H1 (cell line): ENCODE data around the gene TCAP. TPM values are rescaled to one million over a fixed set of nuclear protein-coding genes. Genes with fewer than 3 reads are reported as not detected.

Experiments used
- CTCF ChIA-PET: fragments of 300-600 bp; sonication (Branson Sonifier 250); formaldehyde crosslinking; loops from one replicate; lab custom pipeline; 2021; ENCODE audit not compliant: partially characterized antibody; lab: Charles Lee
- POLR2A ChIA-PET: fragments of 300-600 bp; sonication (Branson Sonifier 250); formaldehyde crosslinking; loops from one replicate; lab custom pipeline; 2021; ENCODE audit warnings: inconsistent platforms; ENCODE audit not compliant: partially characterized antibody; lab: Charles Lee
- DNase-seq, 2 experiments: peaks; one replicate each; pipeline versions ENCODE4 v3.0.0 to v3.0.0-alpha.2; 2010 to 2022; ENCODE audit warnings: low spot score in 2 of 2, low read depth in 1 of 2, mixed read lengths in 1 of 2
- FAIRE-seq: peaks from 2 replicates; lab custom pipeline; 2011; peaks lifted over from hg19 to GRCh38; lab: Jason Lieb, UNC
- H2AFZ ChIP-seq: 2 replicates; pipeline ENCODE4 v1.8.1; 2012; ENCODE audit warnings: low read length, inconsistent platforms
- H2AK5ac ChIP-seq: 2 replicates; pipeline ENCODE4 v1.6.1; 2013; ENCODE audit warnings: low read depth, low read length
- H2BK120ac ChIP-seq: replicated peaks from 2 replicates; pipeline ENCODE3; 2013; ENCODE audit warnings: low read depth, low read length, inconsistent platforms
- H2BK12ac ChIP-seq: 2 replicates; pipeline ENCODE4 v1.6.1; 2013; ENCODE audit warnings: low read depth, low read length
- H2BK15ac ChIP-seq: 2 replicates; pipeline ENCODE4 v1.6.1; 2013; ENCODE audit warnings: low read length
- H2BK20ac ChIP-seq: 2 replicates; pipeline ENCODE4 v1.6.1; 2013; ENCODE audit warnings: low read length
- H2BK5ac ChIP-seq: 2 replicates; pipeline ENCODE4 v1.6.1; 2013; ENCODE audit warnings: low read depth, low read length
- H3K14ac ChIP-seq: 2 replicates; pipeline ENCODE4 v1.6.1; 2013; ENCODE audit warnings: inconsistent platforms; ENCODE audit not compliant: insufficient read length
- H3K18ac ChIP-seq: 2 replicates; pipeline ENCODE4 v1.6.1; 2013; ENCODE audit warnings: low read length; ENCODE audit errors: extremely low read depth
- H3K23ac ChIP-seq: 2 replicates; pipeline ENCODE4 v1.6.1; 2013; ENCODE audit warnings: inconsistent platforms; ENCODE audit not compliant: insufficient read length
- H3K23me2 ChIP-seq: 2 replicates; pipeline ENCODE4 v1.6.1; 2013; ENCODE audit warnings: low read depth, low read length
- H3K27ac ChIP-seq: 2 replicates; pipeline ENCODE4 v1.6.1; 2011; ENCODE audit warnings: low read depth, low read length, inconsistent platforms
- H3K27me3 ChIP-seq, 4 experiments: replicated peaks in 1 of 4; 1 replicate in 1 of 4; 2 replicates in 3 of 4; pipeline versions ENCODE4 v1.6.1 to v1.8.1; 2011 to 2013; ENCODE audit warnings: low read length in 3 of 4, mild to moderate bottlenecking in 3 of 4, inconsistent platforms in 2 of 4, mixed read lengths in 2 of 4, moderate library complexity in 1 of 4; ENCODE audit not compliant: control insufficient read depth in 3 of 4, insufficient read depth in 3 of 4; ENCODE audit errors: extremely low read depth in 1 of 4
- H3K36me3 ChIP-seq, 4 experiments: 2 replicates each; pipeline versions ENCODE4 v1.6.1 to v1.8.1; 2011 to 2013; ENCODE audit warnings: mild to moderate bottlenecking in 4 of 4, low read length in 3 of 4, moderate library complexity in 2 of 4, control low read depth in 1 of 4, inconsistent platforms in 1 of 4; ENCODE audit not compliant: insufficient read depth in 4 of 4, control insufficient read depth in 2 of 4
- H3K4ac ChIP-seq: replicated peaks from 2 replicates; pipeline ENCODE3; 2013; ENCODE audit warnings: low read length, low read depth, mixed read lengths, inconsistent platforms; ENCODE audit not compliant: insufficient read length
- H3K4me1 ChIP-seq, 4 experiments: replicated peaks in 1 of 4; 1 replicate in 1 of 4; 2 replicates in 3 of 4; pipeline versions ENCODE4 v1.6.1 to v1.8.1; 2011 to 2013; ENCODE audit warnings: low read length in 3 of 4, inconsistent platforms in 2 of 4, mixed read lengths in 1 of 4; ENCODE audit not compliant: insufficient read depth in 4 of 4, control insufficient read depth in 3 of 4
- H3K4me2 ChIP-seq, 2 experiments: 2 replicates each; pipeline versions ENCODE4 v1.6.1 to v1.8.1; 2011 to 2013; ENCODE audit warnings: low read depth in 2 of 2, low read length in 2 of 2, control low read depth in 1 of 2, inconsistent platforms in 1 of 2, mild to moderate bottlenecking in 1 of 2; ENCODE audit not compliant: insufficient read depth in 1 of 2
- H3K4me3 ChIP-seq, 4 experiments: fragments of 200-600, 300-600 bp in 1 of 4; sonication (generic), shearing (Covaris generic), sonication (Bioruptor Twin) in 1 of 4; 2 replicates each; pipeline versions ENCODE4 v1.5.1 to v1.8.1; 2011 to 2016; ENCODE audit warnings: low read length in 4 of 4, low read depth in 3 of 4, control low read depth in 2 of 4, inconsistent platforms in 2 of 4, mild to moderate bottlenecking in 2 of 4, mixed read lengths in 1 of 4, moderate library complexity in 1 of 4; ENCODE audit not compliant: insufficient read depth in 2 of 4; ENCODE audit errors: extremely low read depth in 1 of 4
- H3K56ac ChIP-seq: replicated peaks from 2 replicates; pipeline ENCODE3; 2013; ENCODE audit warnings: low read depth, mild to moderate bottlenecking, mixed read lengths, low read length, inconsistent platforms; ENCODE audit not compliant: insufficient read length
- H3K79me1 ChIP-seq: 2 replicates; pipeline ENCODE4 v1.6.1; 2013; ENCODE audit warnings: low read depth, low read length, control low read depth
- H3K79me2 ChIP-seq, 2 experiments: 2 replicates each; pipeline versions ENCODE4 v1.6.1 to v1.8.1; 2012 to 2013; ENCODE audit warnings: low read length in 2 of 2, mild to moderate bottlenecking in 2 of 2, inconsistent platforms in 1 of 2; ENCODE audit not compliant: insufficient read depth in 2 of 2, control insufficient read depth in 1 of 2
- H3K9ac ChIP-seq, 4 experiments: replicated peaks in 1 of 4; 1 replicate in 1 of 4; 2 replicates in 3 of 4; pipeline versions ENCODE4 v1.6.1 to v1.8.1; 2011 to 2013; ENCODE audit warnings: low read depth in 3 of 4, low read length in 3 of 4, control low read depth in 2 of 4, mild to moderate bottlenecking in 2 of 4, moderate library complexity in 2 of 4, inconsistent platforms in 1 of 4; ENCODE audit errors: extremely low read depth in 1 of 4
- H3K9me3 ChIP-seq, 2 experiments: 2 replicates each; pipeline versions ENCODE4 v1.6.1 to v1.8.1; 2012 to 2013; ENCODE audit warnings: mild to moderate bottlenecking in 2 of 2, moderate library complexity in 2 of 2, control low read depth in 1 of 2, inconsistent platforms in 1 of 2, low read depth in 1 of 2, low read length in 1 of 2, mixed read lengths in 1 of 2; ENCODE audit not compliant: insufficient read depth in 2 of 2
- H4K20me1 ChIP-seq, 2 experiments: replicated peaks in 1 of 2; 2 replicates each; pipeline versions ENCODE3 to v1.8.1; 2011 to 2013; ENCODE audit warnings: inconsistent platforms in 2 of 2, low read length in 2 of 2, mild to moderate bottlenecking in 1 of 2; ENCODE audit not compliant: insufficient read depth in 2 of 2, control insufficient read depth in 1 of 2
- H4K5ac ChIP-seq: 2 replicates; pipeline ENCODE4 v1.6.1; 2013; ENCODE audit warnings: low read length, low read depth, mixed read lengths, inconsistent platforms; ENCODE audit not compliant: insufficient read length
- H4K8ac ChIP-seq: 2 replicates; pipeline ENCODE4 v1.8.0; 2013; ENCODE audit warnings: mild to moderate bottlenecking, moderate library complexity, low read length, inconsistent platforms; ENCODE audit not compliant: insufficient read depth; ENCODE audit errors: extremely low read depth
- H4K91ac ChIP-seq: replicated peaks from 2 replicates; pipeline ENCODE3; 2013; ENCODE audit warnings: low read length, mixed read lengths, inconsistent platforms; ENCODE audit not compliant: insufficient read length
- CTCF ChIP-seq, 3 experiments: IDR thresholded peaks; 1 replicate in 2 of 3; 2 replicates in 1 of 3; pipeline versions ENCODE4 v1.5.1 to v1.6.1; 2011; ENCODE audit warnings: low read length in 3 of 3, mild to moderate bottlenecking in 3 of 3, inconsistent platforms in 2 of 3, low read depth in 1 of 3, moderate library complexity in 1 of 3; ENCODE audit not compliant: insufficient read depth in 1 of 3; ENCODE audit errors: control extremely low read depth in 1 of 3
- KDM1A ChIP-seq: fragments of 200-600, 300-600 bp; sonication (generic); IDR thresholded peaks from 2 replicates; pipeline ENCODE4 v1.7.1; 2016; ENCODE audit warnings: mild to moderate bottlenecking, low read length, borderline replicate concordance
- MAX ChIP-seq: IDR thresholded peaks from 2 replicates; pipeline ENCODE4 v1.6.1; 2012; ENCODE audit warnings: inconsistent platforms
- RAD21 ChIP-seq, 2 experiments: IDR thresholded peaks in 1 of 2; conservative IDR thresholded peaks in 1 of 2; 2 replicates each; pipeline ENCODE4 v1.6.1; 2011; ENCODE audit warnings: low read depth in 2 of 2, low read length in 2 of 2, improper control_type of control experiment in 1 of 2, inconsistent platforms in 1 of 2, mild to moderate bottlenecking in 1 of 2, moderate library complexity in 1 of 2
- SIN3A ChIP-seq, 2 experiments: IDR thresholded peaks in 1 of 2; conservative IDR thresholded peaks in 1 of 2; 2 replicates each; pipeline ENCODE4 v1.6.1; 2011 to 2012; ENCODE audit warnings: low read length in 2 of 2, improper control_type of control experiment in 1 of 2, low read depth in 1 of 2, mild to moderate bottlenecking in 1 of 2
- TAF1 ChIP-seq: IDR thresholded peaks from 2 replicates; pipeline ENCODE4 v1.6.1; 2011; ENCODE audit warnings: mild to moderate bottlenecking, low read depth, low read length
- WGBS, 2 experiments: shearing (Covaris generic) in 1 of 2; methylation state at CpG; one replicate each; pipeline versions ENCODE4 v1.1.6 to v1.1.7; 2013 to 2015; ENCODE audit warnings: low lambda C conversion rate in 2 of 2, mixed read lengths in 2 of 2, inconsistent platforms in 1 of 2, low coverage in 1 of 2, missing lambda C conversion rate in 1 of 2; ENCODE audit not compliant: insufficient replicate concordance in 2 of 2, insufficient coverage in 1 of 2, insufficient read length in 1 of 2; ENCODE audit errors: extremely low coverage in 1 of 2, missing lambda C conversion rate in 1 of 2; 5-methylcytosine and 5-hydroxymethylcytosine counted together
- polyA plus RNA-seq, 7 experiments: library from polyadenylated mRNA; depleted of rRNA in 3 of 7; stranded (reverse) in 5 of 7; unstranded in 2 of 7; fragments of >200 nt in 5 of 7; fragments of 200-250 nt in 2 of 7; gene quantifications; 1 replicate in 5 of 7; 2 replicates in 1 of 7; 4 replicates in 1 of 7; pipeline versions ENCODE4 v1.2.1 to v1.2.3, GENCODE V29; 2011 to 2013; ENCODE audit warnings: missing spikeins in 2 of 7, mixed read lengths in 2 of 7
- total RNA-seq: library from RNA; stranded (reverse); fragmentation: NEBNext Ultra II Directional; extraction: Animal tissue kit (Norgen Biotek cat#: 25700); gene quantifications from 2 replicates; pipeline ENCODE4 v1.2.1, GENCODE V29; 2021

Gene TCAP
- total and polyA plus RNA-seq, 2 of the 8 experiments (the other 6 are each of a cell fraction or from before 2014, with no cell fraction given), result 0.82 to 1.4 TPM

- H2BK20ac ChIP-seq, result no peak overlapping the region
- no peak overlapping the region for H3K4me2 ChIP-seq
- TF ChIP-seq SIN3A (conservative IDR thresholded peaks at IDR 0.05 in 1 of 2, IDR thresholded peaks at IDR 0.05 in 1 of 2; ENCODE audit: low read depth in 1 of 2, low read length in 2 of 2) (peak in 1 of 2 experiments; percentile 71; a peak in 2 of 4 replicates), MAX (0 out of 2 replicates have a peak, but pooled peaks have one; percentile 17), RAD21 (IDR thresholded peaks at IDR 0.05 in 1 of 2, conservative IDR thresholded peaks at IDR 0.05 in 1 of 2; ENCODE audit: low read depth in 2 of 2, low read length in 2 of 2) (peak; percentile 56 to 74), TAF1 (no peak), CTCF (IDR thresholded peaks at IDR 0.05; ENCODE audit: control extremely low read depth in 1 of 3, insufficient read depth in 1 of 3, low read depth in 1 of 3, low read length in 3 of 3) (peak; percentile 88 to 95 (median 94)), KDM1A (0 out of 2 replicates have a peak, but pooled peaks have one; percentile 50)
- peaks cover 2% of the 10 kb centered on the region; the same call in 1 of the 2 replicates for H3K79me1 ChIP-seq
- H3K9ac ChIP-seq, result no peak overlapping the region
- H3K27ac ChIP-seq, result no peak overlapping the region
- no peak overlapping the region for H3K18ac ChIP-seq
- POLR2A ChIA-PET, result interaction anchor here (0.7 to 5.2 kb wide), 10 partner anchors 10 to 47 kb away, joined by 3 to 22 read pairs (median 4); partner anchors contain the start of genes PNMT, STARD3 and TCAP
- H3K4me3 ChIP-seq, result no peak overlapping the region
- H3K14ac ChIP-seq, result no peak overlapping the region
- peaks cover 1 to 2% of the 10 kb centered on the region in 2 experiments for H4K20me1 ChIP-seq
- CTCF ChIA-PET, result interaction anchor here (0.5 to 49.2 kb wide), 23 partner anchors 12 to 310 kb away, joined by 3 to 1885 read pairs (median 3); partner anchors contain the start of genes ERBB2, GRB7, MIEN1 and PGAP3
- H3K4ac ChIP-seq, result no peak overlapping the region
- H2BK5ac ChIP-seq, result peak overlapping the region; percentile 68; the same call in 1 of the 2 replicates
- no peak overlapping the region for H2BK12ac ChIP-seq
- no peaks in the 10 kb centered on the region; the same call in 1 of the 2 replicates for H3K23me2 ChIP-seq
- peak overlapping the region; percentile 13 for H4K91ac ChIP-seq
- no peak overlapping the region for H3K56ac ChIP-seq
- H4K5ac ChIP-seq, result no peak overlapping the region
- peak overlapping the region; percentile 26; the same call in 1 of the 2 replicates for H2AK5ac ChIP-seq
- 0 out of 8 replicates have a peak, but pooled peaks cover 0 to 2% (median 0%) of the 10 kb centered on the region in 4 experiments for H3K36me3 ChIP-seq
- H3K4me1 ChIP-seq, result peaks cover 5 to 26% (median 21%) of the 10 kb centered on the region in 4 experiments
- no peak overlapping the region for H2BK120ac ChIP-seq
- WGBS, 2 experiments, result 74% methylated on average over 14 of the region's 14 CpGs; no CpG with 5 or more reads in 1 of the 2 experiments
- no peak overlapping the region for H3K23ac ChIP-seq
- no peaks in the 10 kb centered on the region for H3K9me3 ChIP-seq
- H3K79me2 ChIP-seq, result peaks cover 0 to 2% of the 10 kb centered on the region in 2 experiments; a peak in 1 of 4 replicates
- DNase-seq (peak in 1 of 2 experiments; percentile 97), FAIRE-seq (peak; percentile 85)
- no peak overlapping the region; the same call in 1 of the 2 replicates for H4K8ac ChIP-seq
- no peak overlapping the region for H2AFZ ChIP-seq
- no peaks in the 10 kb centered on the region for H3K27me3 ChIP-seq
- H2BK15ac ChIP-seq, result peak overlapping the region; percentile 99; the same call in 1 of the 2 replicates
Measured at GRCh38 chr17:39653662-39654331, 11.4 kb upstream of the TCAP start.
